ENCODE data around the gene NUPR2.
"Not testable (repeated sequence)": the region's sequence is repeated elsewhere in the genome, so short reads cannot be mapped to it uniquely, and the experiment has no call there.

Gene NUPR2

GRCh38 chr7:56115852-56116538 lies at the start of gene NUPR2:
NUPR2 (minus strand) TSS chr7:56116417; CDS start chr7:56116314, 103 bp downstream.
- no peak for TF ChIP-seq CTCF (IDR thresholded peaks at IDR 0.05; ENCODE audit: borderline replicate concordance, control extremely low read depth, extremely low read depth, insufficient read depth, missing control alignments)
- no peak for DNase-seq (ENCODE audit: low spot score)
- in situ Hi-C loops (cut with MboI; ENCODE audit: low sequenced_read_pairs, unreplicated experiment) = loop anchor here (25.0 kb wide), 1 partner anchor 104 kb away; no protein-coding TSS in a partner anchor

GRCh38 chr7:56157238-56157790 lies 41.1 kb upstream of the NUPR2 start:
- in situ Hi-C loops (cut with MboI; ENCODE audit: low sequenced_read_pairs, unreplicated experiment) = no loop called here
- no peak for TF ChIP-seq CTCF (IDR thresholded peaks at IDR 0.05; ENCODE audit: borderline replicate concordance, control extremely low read depth, extremely low read depth, insufficient read depth, missing control alignments)
- no peak for DNase-seq (ENCODE audit: low spot score)

GRCh38 chr7:56131062-56131461 lies 14.8 kb upstream of the NUPR2 start:
- DNase-seq (ENCODE audit: low spot score); in situ Hi-C loops (cut with MboI; ENCODE audit: low sequenced_read_pairs, unreplicated experiment): not testable (repeated sequence)

GRCh38 chr7:56127241-56127975 lies 11.2 kb upstream of the NUPR2 start:
- in situ Hi-C loops (cut with MboI; ENCODE audit: low sequenced_read_pairs, unreplicated experiment) = no loop called here
- no peak for DNase-seq (ENCODE audit: low spot score)
- no peak for TF ChIP-seq CTCF (IDR thresholded peaks at IDR 0.05; ENCODE audit: borderline replicate concordance, control extremely low read depth, extremely low read depth, insufficient read depth, missing control alignments)

GRCh38 chr7:56125831-56126230 lies 9.6 kb upstream of the NUPR2 start:
- in situ Hi-C loops (cut with MboI; ENCODE audit: low sequenced_read_pairs, unreplicated experiment) = no loop called here
- no peak for DNase-seq (ENCODE audit: low spot score)
- TF ChIP-seq CTCF (IDR thresholded peaks at IDR 0.05; ENCODE audit: borderline replicate concordance, control extremely low read depth, extremely low read depth, insufficient read depth, missing control alignments) = no peak

GRCh38 chr7:56124981-56125380 lies 8.8 kb upstream of the NUPR2 start:
- no peak for TF ChIP-seq CTCF (IDR thresholded peaks at IDR 0.05; ENCODE audit: borderline replicate concordance, control extremely low read depth, extremely low read depth, insufficient read depth, missing control alignments)
- in situ Hi-C loops (cut with MboI; ENCODE audit: low sequenced_read_pairs, unreplicated experiment) = loop anchor here (25.0 kb wide), 1 partner anchor 113 kb away; no protein-coding TSS in a partner anchor
- DNase-seq (ENCODE audit: low spot score) = no peak

GRCh38 chr7:56121440-56121839 lies 5.2 kb upstream of the NUPR2 start:
- in situ Hi-C loops (cut with MboI; ENCODE audit: low sequenced_read_pairs, unreplicated experiment) = loop anchor here (25.0 kb wide), 1 partner anchor 109 kb away; no protein-coding TSS in a partner anchor
- no peak for DNase-seq (ENCODE audit: low spot score)
- TF ChIP-seq CTCF (IDR thresholded peaks at IDR 0.05; ENCODE audit: borderline replicate concordance, control extremely low read depth, extremely low read depth, insufficient read depth, missing control alignments) = no peak

- in situ Hi-C loops (cut with MboI; ENCODE audit: low sequenced_read_pairs, unreplicated experiment) = loop anchor here (25.0 kb wide), 1 partner anchor 100 kb away; no protein-coding TSS in a partner anchor
- DNase-seq (ENCODE audit: low spot score) = not testable (repeated sequence)
Measured at GRCh38 chr7:56112244-56112643, 4.0 kb downstream of the NUPR2 start.
